Posterior cingulate gyrus (tissue), 11 donors: ENCODE measurements around the gene TDP1.

Experiments used
- DNase-seq, 10 donors: peaks; one replicate each; pipeline versions ENCODE4 v3.0.0 to v3.0.0-alpha.2; 2020 to 2021; ENCODE audit warnings: mixed read lengths in 3 of 10
- intact Hi-C: fragments of 100-400 bp; cut with DNase I; formaldehyde crosslinking; loops from one replicate; pipeline ENCODE4 v1.15.1; 2023

TDP1 gene

DNA sequence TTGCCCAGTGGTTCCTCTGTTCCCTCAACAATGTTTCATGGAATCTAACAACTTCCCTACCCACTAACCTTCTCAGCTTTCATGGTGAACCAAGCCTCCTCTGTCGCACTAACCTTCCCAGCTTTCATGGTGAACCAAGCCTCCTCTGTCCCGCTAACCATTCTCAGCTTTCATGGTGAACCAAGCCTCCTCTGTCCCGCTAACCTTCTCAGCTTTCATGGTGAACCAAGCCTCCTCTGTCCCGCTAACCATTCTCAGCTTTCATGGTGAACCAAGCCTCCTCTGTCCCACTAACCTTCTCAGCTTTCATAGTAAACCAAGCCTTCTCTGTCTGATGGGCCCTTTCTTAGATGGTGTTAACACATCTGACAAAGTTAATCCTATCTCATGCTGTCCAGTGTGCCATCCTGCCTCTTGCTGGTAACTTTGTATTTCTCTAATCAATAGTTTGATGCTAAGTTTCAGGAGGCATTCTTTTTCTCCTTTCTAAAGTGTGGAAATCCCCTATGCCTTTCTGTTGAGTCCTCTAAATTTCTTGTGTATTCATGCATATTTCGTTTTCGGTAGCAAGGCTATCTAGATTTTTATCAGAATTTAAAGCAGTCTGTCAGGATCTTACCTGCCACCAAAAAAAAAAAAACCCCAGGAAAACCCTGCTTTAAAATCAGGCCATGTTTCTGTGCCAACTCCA, 79.3 kb downstream of the TDP1 start:
- DNase-seq: no peak
- intact Hi-C loops: no loop called here

GRCh38 chr14:90039253-90040010, 83.7 kb downstream of the TDP1 start:
- intact Hi-C loops: no loop called here

GRCh38 chr14:90040411-90040810, 84.7 kb downstream of the TDP1 start:
- intact Hi-C loops: no loop called here
- no peak for DNase-seq

More at GRCh38 chr14:90039253-90040010, 83.7 kb downstream of the TDP1 start:
- no peak for DNase-seq

DNA sequence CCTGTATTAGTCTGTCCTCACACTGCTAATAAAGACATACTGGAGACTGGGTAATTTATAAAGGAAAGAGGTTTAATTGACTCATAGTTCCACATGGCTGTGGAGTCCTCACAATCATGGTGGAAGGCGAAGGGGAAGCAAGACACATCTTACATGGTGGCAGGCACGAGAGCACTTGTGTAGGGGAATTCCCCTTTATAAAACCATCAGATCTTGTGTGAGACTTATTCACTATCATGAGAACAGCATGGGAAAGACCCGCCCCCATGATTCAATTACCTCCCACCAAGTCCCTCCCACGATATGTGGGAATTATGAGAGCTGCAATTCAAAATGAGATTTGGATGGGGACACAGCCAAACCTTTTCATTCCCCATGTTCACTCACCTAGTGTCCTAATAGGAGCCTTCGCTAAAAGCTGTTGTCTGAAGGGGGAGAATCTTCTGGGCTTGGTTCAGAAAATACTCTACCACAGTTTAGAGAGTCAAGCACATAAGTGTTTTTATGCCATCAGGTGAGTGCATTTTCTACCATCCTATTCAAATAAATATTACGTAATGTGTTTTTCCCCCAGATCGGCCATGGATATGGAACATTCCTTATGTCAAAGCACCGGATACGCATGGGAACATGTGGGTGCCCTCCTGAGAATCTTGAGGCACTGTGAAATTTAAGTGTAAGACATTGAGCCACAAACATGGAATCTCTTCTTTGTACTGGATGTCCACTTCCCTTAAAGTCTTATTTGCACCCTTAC, 86.9 kb downstream of the TDP1 start:
- no peak for DNase-seq
- intact Hi-C loops: no loop called here

GRCh38 chr14:90045616-90046015, 89.9 kb downstream of the TDP1 start:
- intact Hi-C loops: no loop called here
- no peak for DNase-seq

DNA sequence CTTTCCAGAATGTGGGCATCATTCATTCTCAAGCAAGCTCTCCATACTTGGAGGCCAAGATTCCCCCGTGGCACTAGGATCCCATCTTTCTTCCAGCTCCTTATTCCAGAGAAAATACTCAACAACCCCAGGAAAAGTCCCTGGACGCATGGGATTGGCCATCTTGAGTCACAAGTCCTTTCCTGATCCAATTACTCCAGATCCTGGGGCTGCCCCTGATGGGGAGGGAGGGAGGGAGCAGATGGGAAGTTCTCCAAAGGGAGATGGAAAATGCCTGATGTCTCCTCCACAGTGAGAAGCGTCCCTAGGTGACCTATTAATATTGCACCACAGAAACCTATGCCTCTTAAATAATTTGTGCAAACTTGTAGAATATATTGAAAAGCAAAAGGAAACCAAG, 93.7 kb downstream of the TDP1 start:
- DNase-seq: no peak
- intact Hi-C loops: no loop called here

DNA sequence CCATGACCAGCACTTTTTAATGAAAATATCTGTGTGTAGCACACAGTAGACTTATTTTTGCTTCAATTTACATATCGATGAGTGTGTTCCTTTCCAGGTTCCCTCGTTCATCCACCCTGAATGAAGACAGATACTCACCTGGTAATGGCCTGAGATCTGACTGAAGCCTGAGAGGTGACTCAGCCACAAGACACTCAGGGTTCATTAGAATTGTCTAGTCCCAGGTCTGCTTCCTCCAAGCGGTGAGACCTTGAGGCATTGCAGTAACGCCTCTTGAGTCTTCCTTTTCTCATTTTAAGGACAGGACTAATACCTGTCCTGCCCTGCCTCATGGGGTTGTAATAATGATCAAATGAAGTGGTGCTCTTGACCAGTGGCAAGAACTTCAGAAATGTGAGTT, 94.5 kb downstream of the TDP1 start:
- intact Hi-C loops: no loop called here
- DNase-seq: no peak

- no peak for DNase-seq
- intact Hi-C loops: no loop called here
These were observed 97.3 kb downstream of the TDP1 start for GRCh38 chr14:90053044-90053443.

DNA sequence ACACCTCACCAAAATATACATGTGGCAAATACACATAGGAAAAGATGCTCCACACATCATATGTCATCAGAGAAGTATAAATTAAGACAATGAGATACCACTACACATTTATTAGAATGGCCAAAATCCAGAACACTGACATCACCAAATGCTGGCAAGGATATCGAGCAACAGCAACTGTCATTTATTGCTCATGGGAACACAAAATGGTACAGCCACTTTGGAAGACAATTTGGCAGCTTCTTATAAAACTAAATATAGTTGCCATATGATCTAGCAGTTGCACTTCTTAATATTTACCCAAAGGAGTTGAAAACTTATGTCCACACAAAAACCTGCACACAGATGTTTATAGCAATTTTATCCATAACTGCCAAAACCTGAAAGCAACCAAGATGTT, 99.1 kb downstream of the TDP1 start:
- DNase-seq: no peak
- intact Hi-C loops: no loop called here

DNA sequence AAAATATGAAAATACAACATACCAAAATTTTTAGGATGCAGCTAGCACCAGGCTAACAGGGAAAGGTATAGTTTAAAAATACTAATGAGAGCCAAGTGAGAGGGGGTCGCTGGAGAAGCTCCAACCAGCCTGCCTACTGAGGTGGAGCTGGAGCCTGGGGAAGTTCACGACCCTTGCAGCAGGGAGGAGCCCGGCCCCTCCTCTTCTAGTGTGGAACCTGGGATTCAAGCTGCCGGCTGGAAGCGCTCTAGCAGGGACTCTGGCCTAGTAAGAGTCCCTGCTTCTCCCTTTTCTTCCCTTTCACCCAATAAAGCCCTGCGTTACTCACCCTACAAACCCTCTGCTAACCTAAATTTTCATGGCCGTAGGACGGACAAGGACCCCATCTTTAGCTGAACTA, 101.1 kb downstream of the TDP1 start:
- intact Hi-C loops: no loop called here
- no peak for DNase-seq

DNA sequence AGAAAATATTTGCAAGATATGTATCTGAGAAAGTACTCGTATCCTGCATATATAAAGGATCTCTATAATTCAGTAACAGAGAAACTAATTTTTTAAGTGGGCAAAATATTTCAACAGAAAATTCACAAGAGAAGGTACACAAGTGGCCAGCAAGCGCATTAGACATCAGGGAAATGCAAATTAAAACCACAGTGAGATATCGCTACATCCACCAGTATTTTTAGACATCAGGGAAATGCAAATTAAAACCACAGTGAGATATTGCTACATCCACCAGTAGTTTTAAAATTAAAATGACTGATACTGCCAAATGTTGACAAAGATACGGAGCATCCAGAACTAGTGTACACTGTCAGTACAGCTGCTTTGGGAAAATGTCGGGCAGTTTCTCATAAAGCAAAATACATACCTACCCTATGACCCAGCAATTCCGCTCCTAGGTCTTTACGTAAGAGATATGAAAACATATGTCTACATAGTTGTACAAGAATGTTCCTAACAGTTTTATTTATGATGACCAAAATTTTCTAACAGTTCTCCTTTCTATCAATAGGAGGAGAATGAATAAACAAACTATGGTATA, 103.2 kb downstream of the TDP1 start:
- DNase-seq: no peak
- intact Hi-C loops: no loop called here

DNA sequence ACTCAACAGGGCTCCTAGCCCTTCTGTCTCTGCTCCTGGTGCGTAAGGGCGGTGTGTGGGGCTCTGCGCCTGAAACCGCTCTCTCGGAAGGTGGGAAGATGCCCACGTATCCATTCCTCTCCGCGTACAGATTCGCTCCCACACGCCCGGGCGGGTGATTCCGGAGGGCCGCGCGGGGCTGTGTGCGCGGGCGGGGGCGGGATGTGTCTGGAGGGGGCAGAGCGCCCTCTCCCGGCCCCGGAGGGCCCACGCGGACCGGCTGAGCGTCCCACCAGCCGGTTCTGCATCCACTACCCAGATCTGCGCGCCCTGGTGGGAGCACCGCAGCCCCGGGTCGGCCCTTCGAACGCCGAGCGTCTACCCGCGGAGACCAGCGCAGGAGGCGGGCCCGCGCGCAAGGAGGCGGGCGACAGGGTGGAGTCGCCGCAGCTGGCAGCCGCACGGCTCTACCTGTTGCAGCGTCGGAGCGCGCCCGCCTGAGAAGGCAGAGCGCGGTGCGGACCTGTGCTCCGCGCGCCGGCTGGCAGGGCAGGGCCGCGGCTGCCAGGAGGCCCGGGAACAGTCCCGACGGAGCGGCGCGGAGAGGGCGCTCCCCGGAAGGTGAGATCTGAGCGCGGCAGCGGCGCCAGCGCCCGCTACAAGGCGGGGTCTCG, 104.7 kb downstream of the TDP1 start:
- intact Hi-C loops: loop anchor here (1.0 to 5.0 kb wide), 2 partner anchors 87 to 1018 kb away; no protein-coding TSS in a partner anchor

GRCh38 chr14:90060965-90061684, 105.4 kb downstream of the TDP1 start:
- peak in 1 of 10 donors; percentile 84 for DNase-seq
- intact Hi-C loops: loop anchor here (1.0 to 5.0 kb wide), 2 partner anchors 88 to 1019 kb away; no protein-coding TSS in a partner anchor

More for the DNA sequence above, 104.7 kb downstream of the TDP1 start:
- peak; percentile 27 to 95 (median 64) for DNase-seq

GRCh38 chr14:90061685-90062126, 106.0 kb downstream of the TDP1 start, which contains the start of gene KCNK13:
Gene KCNK13, plus strand, starts transcription at chr14:90061994. Its CDS starts 212 bp downstream, at chr14:90062206.
- DNase-seq: peak in 1 of 10 donors; percentile 82
- intact Hi-C loops: loop anchor here (5.0 kb wide), 1 partner anchor 1019 kb away; no protein-coding TSS in a partner anchor

DNA sequence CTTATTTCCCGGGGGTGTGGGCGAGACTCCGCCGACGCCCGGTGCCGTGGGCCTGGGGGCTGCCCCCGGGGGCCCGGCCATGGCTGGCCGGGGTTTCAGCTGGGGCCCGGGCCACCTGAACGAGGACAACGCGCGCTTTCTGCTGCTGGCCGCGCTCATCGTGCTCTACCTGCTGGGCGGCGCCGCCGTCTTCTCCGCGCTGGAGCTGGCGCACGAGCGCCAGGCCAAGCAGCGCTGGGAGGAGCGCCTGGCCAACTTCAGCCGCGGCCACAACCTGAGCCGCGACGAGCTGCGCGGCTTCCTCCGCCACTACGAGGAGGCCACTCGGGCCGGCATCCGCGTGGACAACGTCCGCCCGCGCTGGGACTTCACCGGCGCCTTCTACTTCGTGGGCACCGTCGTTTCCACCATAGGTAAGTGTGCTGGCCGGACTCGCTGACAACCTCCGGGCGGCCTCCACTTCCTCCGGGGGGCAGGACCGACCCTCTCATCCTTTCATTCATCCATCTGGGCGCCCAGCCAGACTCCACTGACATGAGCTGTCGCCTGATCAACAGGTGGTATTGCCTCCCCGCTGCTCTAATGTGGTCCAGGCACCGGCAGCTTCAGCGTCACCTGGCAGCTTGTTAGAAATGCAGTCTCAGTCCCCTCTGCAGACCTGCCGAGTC, 106.5 kb downstream of the TDP1 start:
- peak in 2 of 10 donors; percentile 15 to 80 for DNase-seq
- intact Hi-C loops: loop anchor here (5.0 kb wide), 1 partner anchor 1020 kb away; no protein-coding TSS in a partner anchor

DNA sequence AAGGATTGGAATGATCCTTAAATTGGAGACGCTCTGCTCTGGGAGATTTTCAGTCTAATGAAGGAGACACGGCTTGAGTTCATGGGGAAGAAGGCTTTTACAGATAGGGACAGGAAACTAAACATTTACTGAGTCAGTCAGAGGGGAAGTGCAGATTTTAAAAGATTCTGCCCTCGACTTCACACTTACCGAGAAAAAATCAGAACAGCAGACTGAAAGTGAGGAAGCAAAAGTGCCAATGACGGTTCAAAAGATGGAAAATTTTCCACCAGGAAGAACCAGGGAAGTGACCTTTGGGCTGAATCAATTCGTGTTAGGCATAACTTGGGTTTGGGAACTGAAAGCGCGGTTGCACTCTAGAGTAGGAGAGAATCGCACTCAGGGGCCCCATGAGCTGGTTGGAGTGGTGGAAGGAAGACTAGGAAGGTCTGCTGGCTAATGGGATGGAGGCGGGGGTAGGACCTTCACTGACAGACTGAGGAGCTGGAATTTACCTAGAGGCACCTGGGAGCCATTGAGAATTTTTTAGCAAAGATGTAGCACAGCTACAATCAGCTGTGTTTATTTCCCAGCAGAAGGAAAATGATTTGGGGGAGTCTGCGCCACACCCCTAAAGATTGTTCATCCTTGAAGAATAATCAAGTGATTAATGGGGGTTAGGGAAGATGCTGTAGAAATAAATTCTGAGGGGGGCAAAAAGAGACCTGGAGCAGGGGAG, 107.3 kb downstream of the TDP1 start:
- intact Hi-C loops: loop anchor here (5.0 kb wide), 1 partner anchor 1021 kb away; no protein-coding TSS in a partner anchor

DNA sequence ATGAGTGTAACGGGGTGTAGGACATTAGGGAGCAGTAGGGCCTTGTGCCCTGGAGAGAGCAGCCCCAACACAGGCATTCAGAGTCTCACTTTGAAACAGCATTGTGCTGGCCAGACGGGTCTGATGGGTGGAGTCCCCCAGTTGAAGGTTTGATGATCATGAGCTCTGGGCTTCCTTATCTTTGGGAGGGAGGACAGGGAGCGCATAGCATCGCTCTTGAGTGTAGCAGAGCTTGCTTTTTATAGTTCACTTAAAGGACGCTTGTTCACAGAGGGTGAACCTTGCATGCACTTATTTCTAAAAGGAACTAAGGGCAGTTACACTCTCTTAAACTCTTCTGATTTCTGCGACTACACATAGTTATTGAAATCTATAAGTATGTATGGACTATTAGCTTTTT, 116.6 kb downstream of the TDP1 start:
- intact Hi-C loops: no loop called here

More for the DNA sequence above, 107.3 kb downstream of the TDP1 start:
- no peak for DNase-seq

GRCh38 chr14:90079576-90079975, 123.8 kb downstream of the TDP1 start:
- intact Hi-C loops: no loop called here
- DNase-seq: no peak

More for the DNA sequence above, 116.6 kb downstream of the TDP1 start:
- no peak for DNase-seq
